Retina (tissue), 1 donor: ENCODE data around the gene WFIKKN1.

ENCODE experiments used
- DNase-seq: peaks from one replicate; pipeline ENCODE4 v3.0.0-alpha.2; 2016

The WFIKKN1 gene

GRCh38 chr16:659618-660017 is 28.8 kb downstream of the WFIKKN1 start:
- no peak for DNase-seq

GRCh38 chr16:660132-660458 is 29.3 kb downstream of the WFIKKN1 start:
- no peak for DNase-seq

- DNase-seq, result peak; percentile 85
These were observed 29.8 kb downstream of the WFIKKN1 start for GRCh38 chr16:660459-661183.

GRCh38 chr16:661184-661821 is 30.5 kb downstream of the WFIKKN1 start:
- DNase-seq, result peak; percentile 69

- DNase-seq, result no peak
These were observed 31.3 kb downstream of the WFIKKN1 start for GRCh38 chr16:662095-662494.

- no peak for DNase-seq
These were observed 31.8 kb downstream of the WFIKKN1 start for GRCh38 chr16:662597-662996.

GRCh38 chr16:666572-666971 is 35.8 kb downstream of the WFIKKN1 start:
- DNase-seq, result no peak

GRCh38 chr16:667113-667779 is 36.5 kb downstream of the WFIKKN1 start:
- DNase-seq, result no peak

- DNase-seq, result peak; percentile 88
These were observed 37.2 kb downstream of the WFIKKN1 start, which contains the start of gene RHOT2 for GRCh38 chr16:667780-668518. TSS of gene RHOT2 (plus strand) at chr16:668132. CDS start at chr16:668200, 68 bp downstream.

GRCh38 chr16:668519-669171 is 37.9 kb downstream of the WFIKKN1 start:
- DNase-seq, result no peak

GRCh38 chr16:669666-670065 is 38.9 kb downstream of the WFIKKN1 start:
- no peak for DNase-seq

- no peak for DNase-seq
These were observed 39.9 kb downstream of the WFIKKN1 start for GRCh38 chr16:670485-671352.

GRCh38 chr16:671353-672131 is 40.8 kb downstream of the WFIKKN1 start:
- no peak for DNase-seq

- DNase-seq, result no peak
These were observed 41.6 kb downstream of the WFIKKN1 start for GRCh38 chr16:672371-672770.

GRCh38 chr16:672851-673250 is 42.1 kb downstream of the WFIKKN1 start:
- DNase-seq, result no peak

GRCh38 chr16:673399-673991 is 42.7 kb downstream of the WFIKKN1 start:
- no peak for DNase-seq

- DNase-seq, result no peak
These were observed 43.6 kb downstream of the WFIKKN1 start for GRCh38 chr16:674214-674881.

- DNase-seq, result no peak
These were observed 44.4 kb downstream of the WFIKKN1 start, which contains the start of gene RHBDL1 for GRCh38 chr16:674968-675883. TSS of gene RHBDL1 (plus strand) at chr16:675671. CDS start at chr16:675791, 120 bp downstream.
